ENCODE measurements around the gene MBNL2.
"Not testable (repeated sequence)": the region's sequence is repeated elsewhere in the genome, so short reads cannot be mapped to it uniquely, and the experiment has no call there.

MBNL2 gene

DNA sequence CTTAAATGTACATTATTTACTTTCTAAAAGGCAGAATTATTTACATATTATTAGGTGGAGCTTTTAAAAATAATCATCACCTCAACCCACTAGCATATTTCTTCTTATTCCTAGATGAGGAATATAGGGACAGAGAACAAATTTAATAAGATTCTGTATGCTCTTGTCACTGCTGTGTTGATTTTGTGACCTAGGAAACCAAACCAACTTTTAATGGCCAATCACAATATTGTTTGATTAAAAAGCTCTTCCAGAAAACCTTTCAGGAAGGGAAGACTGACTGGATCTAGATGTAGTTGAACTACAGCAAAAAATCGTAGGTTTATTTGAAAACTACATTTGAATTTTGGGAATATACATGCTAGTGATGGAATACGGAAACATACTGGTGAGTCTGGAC, 120.0 kb downstream of the MBNL2 start:
- Histone ChIP-seq H2AFZ (ENCODE audit: low read depth, low read length) (no peak overlapping the region), H3K27me3 (ENCODE audit: insufficient read depth, low read length) (no peaks in the 10 kb centered on the region), H3K4me1 (ENCODE audit: insufficient read depth, low read length) (peaks cover 11% of the 10 kb centered on the region), H3K9me3 (ENCODE audit: low read length) (no peaks in the 10 kb centered on the region), H3K36me3 (ENCODE audit: insufficient read depth, low read length) (peaks cover 18% of the 10 kb centered on the region), H3K4me3 (ENCODE audit: low read length) (no peak overlapping the region)

DNA sequence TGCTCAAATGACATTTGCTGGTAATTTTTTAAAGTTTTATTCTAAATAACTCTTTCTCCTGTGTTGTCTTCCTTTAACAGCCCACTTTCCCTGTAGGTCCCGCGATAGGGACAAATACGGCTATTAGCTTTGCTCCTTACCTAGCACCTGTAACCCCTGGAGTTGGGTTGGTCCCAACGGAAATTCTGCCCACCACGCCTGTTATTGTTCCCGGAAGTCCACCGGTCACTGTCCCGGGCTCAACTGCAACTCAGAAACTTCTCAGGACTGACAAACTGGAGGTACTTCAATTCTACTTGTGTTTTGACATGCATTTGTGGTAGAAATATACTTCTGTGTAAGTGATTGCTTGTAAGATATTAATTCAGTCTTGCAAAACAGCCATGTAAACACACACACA, 120.8 kb downstream of the MBNL2 start:
- Histone ChIP-seq H3K36me3 (ENCODE audit: insufficient read depth, low read length) (peaks cover 18% of the 10 kb centered on the region), H3K27me3 (ENCODE audit: insufficient read depth, low read length) (no peaks in the 10 kb centered on the region), H3K4me3 (ENCODE audit: low read length) (no peak overlapping the region), H3K9me3 (ENCODE audit: low read length) (no peaks in the 10 kb centered on the region), H2AFZ (ENCODE audit: low read depth, low read length) (no peak overlapping the region), H3K4me1 (ENCODE audit: insufficient read depth, low read length) (peaks cover 11% of the 10 kb centered on the region)

DNA sequence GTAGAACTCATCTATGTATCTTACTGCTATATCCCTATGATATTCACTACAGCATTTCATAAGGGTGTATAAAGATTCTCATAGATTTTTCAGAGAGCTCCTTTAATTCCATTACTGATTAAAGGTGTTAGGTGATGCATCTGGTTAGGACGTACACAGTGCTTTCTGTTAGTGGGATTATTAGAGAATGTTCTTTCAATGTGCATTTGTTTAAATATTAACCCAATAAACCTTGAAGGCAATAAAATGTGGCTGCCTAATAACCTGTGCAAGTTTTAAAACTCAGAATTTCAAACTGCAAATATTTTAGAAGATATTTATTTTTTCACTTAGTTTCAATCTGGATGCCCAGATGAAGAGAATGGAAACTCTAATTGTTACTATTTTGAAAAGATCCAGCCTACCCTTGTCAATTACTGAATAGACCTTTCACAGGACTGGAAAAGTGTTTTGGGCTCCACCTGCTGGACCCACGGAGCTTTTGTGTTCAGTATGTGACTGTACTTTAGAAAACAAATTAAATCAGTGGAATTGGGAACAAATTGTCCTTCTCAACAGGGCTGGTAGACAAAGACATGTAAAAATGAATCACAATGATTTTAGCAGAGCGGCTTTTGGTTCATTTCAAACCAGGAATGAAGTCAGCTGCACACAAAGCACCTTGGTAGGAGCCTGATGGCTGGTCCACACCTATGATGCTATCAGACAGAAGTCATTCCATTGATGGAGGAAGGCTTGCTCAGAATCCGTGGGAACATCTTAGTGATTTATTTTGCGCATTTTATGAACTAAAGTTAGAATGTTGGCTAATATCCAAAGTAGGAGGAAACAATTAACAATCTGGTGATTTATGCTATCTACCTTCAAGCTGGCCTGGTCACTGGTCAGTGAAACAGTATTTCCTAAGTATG, 122.4 kb downstream of the MBNL2 start:
- Histone ChIP-seq H3K9me3 (ENCODE audit: low read length) (no peaks in the 10 kb centered on the region), H3K4me1 (ENCODE audit: insufficient read depth, low read length) (peaks cover 7% of the 10 kb centered on the region), H3K27me3 (ENCODE audit: insufficient read depth, low read length) (no peaks in the 10 kb centered on the region), H2AFZ (ENCODE audit: low read depth, low read length) (no peak overlapping the region), H3K4me3 (ENCODE audit: low read length) (no peak overlapping the region), H3K36me3 (ENCODE audit: insufficient read depth, low read length) (peaks cover 24% of the 10 kb centered on the region)

DNA sequence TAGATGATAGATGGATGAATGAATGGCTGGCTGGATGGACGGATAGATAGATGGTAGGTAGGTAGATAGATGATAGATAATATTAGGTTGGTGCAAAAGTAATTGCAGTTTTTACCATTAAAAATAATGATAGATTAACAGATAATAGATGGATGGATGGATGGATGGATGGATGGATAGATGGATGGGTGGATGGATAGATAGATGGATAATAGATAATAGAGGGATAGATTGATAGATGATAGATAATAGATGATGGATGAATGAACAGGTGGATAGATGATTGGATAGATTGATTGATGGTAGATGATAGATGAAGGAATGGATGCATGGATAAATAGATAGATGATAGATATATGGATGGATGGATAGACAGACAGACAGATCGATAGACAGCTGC, 124.0 kb downstream of the MBNL2 start:
- Histone ChIP-seq H2AFZ (ENCODE audit: low read depth, low read length) (no peak overlapping the region), H3K4me1 (ENCODE audit: insufficient read depth, low read length) (peaks cover 7% of the 10 kb centered on the region), H3K27me3 (ENCODE audit: insufficient read depth, low read length) (no peaks in the 10 kb centered on the region), H3K4me3 (ENCODE audit: low read length) (no peak overlapping the region), H3K36me3 (ENCODE audit: insufficient read depth, low read length) (peaks cover 37% of the 10 kb centered on the region), H3K9me3 (ENCODE audit: low read length) (peaks cover 6% of the 10 kb centered on the region)

DNA sequence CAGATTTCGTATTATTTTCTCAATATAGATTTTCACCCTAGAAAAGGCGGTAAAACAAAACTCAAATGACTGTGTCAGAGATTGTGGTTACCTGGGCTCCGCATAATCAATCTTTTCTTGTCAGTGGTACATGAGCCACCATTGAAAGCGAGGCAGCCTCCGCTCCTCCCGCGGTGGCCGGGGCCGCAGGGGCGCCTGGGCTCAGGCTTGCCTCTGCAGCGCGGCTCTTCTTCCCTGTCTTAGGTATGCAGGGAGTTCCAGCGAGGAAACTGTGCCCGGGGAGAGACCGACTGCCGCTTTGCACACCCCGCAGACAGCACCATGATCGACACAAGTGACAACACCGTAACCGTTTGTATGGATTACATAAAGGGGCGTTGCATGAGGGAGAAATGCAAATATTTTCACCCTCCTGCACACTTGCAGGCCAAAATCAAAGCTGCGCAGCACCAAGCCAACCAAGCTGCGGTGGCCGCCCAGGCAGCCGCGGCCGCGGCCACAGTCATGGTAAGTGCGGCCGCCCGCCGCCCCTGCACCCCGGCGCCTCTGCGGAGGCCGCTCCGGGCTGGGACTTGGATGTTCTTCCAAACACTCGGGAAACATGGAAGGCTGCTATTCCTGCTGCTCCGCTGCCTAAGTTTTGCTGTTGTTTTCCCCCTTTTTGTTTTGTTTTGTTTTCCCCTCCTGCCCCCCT, 124.6 kb downstream of the MBNL2 start:
- H3K36me3 ChIP-seq (ENCODE audit: insufficient read depth, low read length), result peaks cover 37% of the 10 kb centered on the region
- no peak overlapping the region for H3K4me3 ChIP-seq (ENCODE audit: low read length)

DNA sequence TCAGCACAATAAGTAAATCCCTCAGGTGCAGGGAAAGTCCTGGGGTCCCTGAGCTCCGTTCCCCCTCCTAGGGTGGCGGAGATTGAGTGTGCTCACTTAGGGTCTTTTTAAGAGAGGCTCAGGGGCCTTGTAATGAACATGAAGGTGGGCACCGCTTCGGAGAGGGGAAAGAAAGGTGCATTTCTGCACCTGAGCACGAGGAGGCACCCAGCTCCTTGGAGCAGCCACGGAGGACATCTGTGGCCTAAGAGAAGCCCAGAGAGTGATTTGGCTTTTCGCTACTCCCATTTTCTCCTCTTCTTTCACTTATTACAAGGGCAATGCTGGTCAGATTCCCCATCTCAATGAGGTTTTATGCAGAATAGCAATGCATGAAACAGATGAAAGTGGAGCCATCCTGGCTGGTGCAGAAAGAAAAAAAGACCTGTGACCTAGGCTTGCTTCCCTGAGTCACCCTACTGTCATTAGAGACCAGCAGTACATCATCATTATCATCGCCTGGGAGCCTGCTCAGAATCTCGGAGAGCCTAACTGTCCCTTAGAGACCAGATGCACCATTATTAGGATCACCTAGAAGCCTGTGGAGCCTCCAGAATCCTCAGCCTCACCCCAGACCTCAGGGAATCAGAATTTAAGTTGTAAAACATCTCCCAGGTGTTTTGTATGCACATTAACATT, 125.3 kb downstream of the MBNL2 start:
- Histone ChIP-seq H3K36me3 (ENCODE audit: insufficient read depth, low read length) (peaks cover 41% of the 10 kb centered on the region), H3K4me3 (ENCODE audit: low read length) (no peak overlapping the region), H3K9me3 (ENCODE audit: low read length) (peaks cover 9% of the 10 kb centered on the region), H3K4me1 (ENCODE audit: insufficient read depth, low read length) (peaks cover 7% of the 10 kb centered on the region), H3K27me3 (ENCODE audit: insufficient read depth, low read length) (no peaks in the 10 kb centered on the region), H2AFZ (ENCODE audit: low read depth, low read length) (no peak overlapping the region)

More for the DNA sequence above, 124.6 kb downstream of the MBNL2 start:
- Histone ChIP-seq H3K9me3 (ENCODE audit: low read length) (peaks cover 9% of the 10 kb centered on the region), H3K27me3 (ENCODE audit: insufficient read depth, low read length) (no peaks in the 10 kb centered on the region), H3K4me1 (ENCODE audit: insufficient read depth, low read length) (peaks cover 7% of the 10 kb centered on the region), H2AFZ (ENCODE audit: low read depth, low read length) (no peak overlapping the region)

DNA sequence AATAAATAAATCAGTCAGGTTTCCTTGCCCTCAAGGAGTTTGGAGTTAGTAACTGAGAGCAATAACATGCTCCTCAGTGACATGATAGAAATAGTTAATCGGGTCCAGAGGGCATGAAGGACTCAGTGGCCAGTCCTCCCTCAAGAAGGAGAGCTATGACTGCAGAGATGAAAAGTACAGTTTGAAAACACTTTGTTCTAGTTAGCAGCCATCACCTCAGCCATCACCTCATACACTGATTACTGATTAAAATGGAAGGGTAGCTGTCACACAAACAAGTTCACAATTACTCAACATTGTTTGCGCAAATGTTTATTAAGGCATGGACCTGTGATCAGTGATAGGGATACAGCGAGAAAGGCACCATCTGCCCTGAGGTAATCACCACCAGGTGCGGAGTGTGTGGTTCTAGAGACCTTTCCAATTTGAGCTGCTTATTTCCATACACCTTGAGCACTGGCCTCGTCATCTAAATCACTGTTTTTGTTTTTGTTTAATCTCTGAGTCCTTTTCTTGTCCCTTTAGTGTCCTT, 126.5 kb downstream of the MBNL2 start:
- H3K4me3 ChIP-seq (ENCODE audit: low read length), result no peak overlapping the region
- H3K36me3 ChIP-seq (ENCODE audit: insufficient read depth, low read length), result peaks cover 39% of the 10 kb centered on the region
- peaks cover 7% of the 10 kb centered on the region for H3K4me1 ChIP-seq (ENCODE audit: insufficient read depth, low read length)
- peaks cover 9% of the 10 kb centered on the region for H3K9me3 ChIP-seq (ENCODE audit: low read length)
- no peak overlapping the region for H2AFZ ChIP-seq (ENCODE audit: low read depth, low read length)
- no peaks in the 10 kb centered on the region for H3K27me3 ChIP-seq (ENCODE audit: insufficient read depth, low read length)

DNA sequence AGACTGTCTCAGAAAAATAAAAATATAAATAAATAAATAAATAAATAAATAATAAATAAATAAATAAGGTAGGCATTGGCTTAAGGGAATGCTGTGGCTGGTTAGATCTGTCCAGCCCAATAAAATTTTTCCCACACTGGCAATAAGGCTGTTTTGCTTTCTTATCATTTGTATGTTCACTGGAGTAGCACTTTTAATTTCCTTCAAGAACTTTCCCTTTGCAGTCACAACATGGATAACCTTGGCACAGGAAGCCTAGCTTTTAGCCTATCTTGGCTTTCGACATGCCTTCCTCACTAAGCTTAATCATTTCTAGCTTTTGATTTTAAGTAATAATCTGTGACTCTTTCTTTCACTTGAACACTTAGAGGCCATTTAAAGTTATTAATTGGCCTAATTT, 129.9 kb downstream of the MBNL2 start:
- not testable (repeated sequence) for H3K27me3 ChIP-seq (ENCODE audit: insufficient read depth, low read length); H3K4me3 ChIP-seq (ENCODE audit: low read length); H3K4me1 ChIP-seq (ENCODE audit: insufficient read depth, low read length); H3K9me3 ChIP-seq (ENCODE audit: low read length); H2AFZ ChIP-seq (ENCODE audit: low read depth, low read length)
- H3K36me3 ChIP-seq (ENCODE audit: insufficient read depth, low read length), result peaks cover 36% of the 10 kb centered on the region

DNA sequence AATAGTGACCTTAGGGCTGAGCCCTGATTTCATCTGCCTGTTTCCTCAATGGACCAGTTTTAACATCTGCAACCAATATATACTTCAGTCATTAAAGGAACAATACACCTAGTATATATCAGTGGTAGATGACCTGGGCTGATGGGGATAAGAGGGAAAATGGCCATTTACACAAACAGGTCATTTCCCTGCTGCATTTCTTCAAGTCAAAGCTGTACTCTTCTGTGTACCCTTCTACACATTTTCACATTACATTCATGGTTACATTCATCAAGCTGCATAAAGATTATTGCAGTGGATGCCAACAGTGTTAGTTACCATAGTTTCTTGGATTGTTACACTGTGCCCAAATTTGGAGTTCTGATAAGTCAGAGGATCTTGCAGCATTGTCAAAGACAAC, 130.7 kb downstream of the MBNL2 start:
- Histone ChIP-seq H3K4me1 (ENCODE audit: insufficient read depth, low read length) (no peaks in the 10 kb centered on the region), H2AFZ (ENCODE audit: low read depth, low read length) (no peak overlapping the region), H3K9me3 (ENCODE audit: low read length) (peaks cover 9% of the 10 kb centered on the region), H3K36me3 (ENCODE audit: insufficient read depth, low read length) (peaks cover 41% of the 10 kb centered on the region), H3K27me3 (ENCODE audit: insufficient read depth, low read length) (no peaks in the 10 kb centered on the region), H3K4me3 (ENCODE audit: low read length) (no peak overlapping the region)

DNA sequence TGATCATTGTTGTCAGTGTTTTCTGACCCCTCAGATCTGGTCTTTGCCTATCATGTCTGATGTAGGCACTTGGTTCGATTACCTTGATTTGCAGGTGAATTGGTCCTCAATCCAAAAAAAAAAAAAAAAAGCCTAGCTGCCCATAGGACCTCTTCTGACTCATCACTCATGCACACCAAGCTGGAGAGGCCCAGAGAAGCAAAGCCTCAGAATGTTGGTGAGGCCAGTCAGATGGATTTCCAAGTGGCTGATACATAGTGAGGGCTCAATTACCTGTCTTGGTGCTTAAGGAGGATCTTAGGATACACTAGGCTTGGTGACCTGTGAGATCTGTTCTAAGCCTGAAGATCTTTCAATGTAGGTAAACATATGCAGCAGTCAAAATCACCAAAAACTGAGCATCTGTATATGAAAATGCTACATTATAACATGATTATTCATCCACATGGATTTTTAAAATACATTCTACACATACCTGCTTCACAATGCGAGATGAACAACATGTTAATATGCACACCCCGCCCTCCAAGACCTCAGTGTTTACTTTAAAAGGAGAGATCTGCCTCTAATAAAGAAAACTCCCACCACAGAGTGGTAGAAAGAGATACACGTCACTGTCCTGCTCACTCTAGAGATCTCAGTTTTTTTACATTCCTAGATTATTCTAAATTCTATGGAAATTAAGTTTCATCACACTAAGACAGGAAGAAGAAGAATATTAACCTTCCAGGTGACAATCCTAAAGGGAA, 132.0 kb downstream of the MBNL2 start:
- H3K36me3 ChIP-seq (ENCODE audit: insufficient read depth, low read length), result peaks cover 42% of the 10 kb centered on the region
- no peak overlapping the region for H2AFZ ChIP-seq (ENCODE audit: low read depth, low read length)
- H3K4me1 ChIP-seq (ENCODE audit: insufficient read depth, low read length), result no peaks in the 10 kb centered on the region
- peaks cover 9% of the 10 kb centered on the region for H3K9me3 ChIP-seq (ENCODE audit: low read length)
- no peaks in the 10 kb centered on the region for H3K27me3 ChIP-seq (ENCODE audit: insufficient read depth, low read length)
- no peak overlapping the region for H3K4me3 ChIP-seq (ENCODE audit: low read length)

DNA sequence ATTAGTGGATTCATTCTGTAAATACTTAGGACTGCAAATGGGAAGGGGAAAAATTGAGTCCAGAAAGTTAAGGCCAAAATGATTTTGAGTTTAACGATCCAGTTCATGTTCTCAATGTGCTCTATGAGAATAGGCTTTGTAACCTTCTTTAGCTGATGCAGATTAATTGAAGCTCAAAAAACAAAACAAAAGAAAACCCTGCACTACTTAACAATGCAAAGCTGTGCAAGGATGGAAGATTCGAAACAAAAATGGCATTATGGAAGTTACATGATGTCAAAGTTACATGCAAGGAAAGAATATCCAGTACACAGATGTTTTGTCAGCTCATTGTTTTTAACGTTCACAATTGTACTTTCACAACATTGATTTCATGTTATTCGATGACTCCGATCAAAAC, 132.7 kb downstream of the MBNL2 start:
- Histone ChIP-seq H3K9me3 (ENCODE audit: low read length) (peaks cover 7% of the 10 kb centered on the region), H3K4me3 (ENCODE audit: low read length) (no peak overlapping the region), H3K4me1 (ENCODE audit: insufficient read depth, low read length) (no peaks in the 10 kb centered on the region), H3K27me3 (ENCODE audit: insufficient read depth, low read length) (no peaks in the 10 kb centered on the region), H3K36me3 (ENCODE audit: insufficient read depth, low read length) (peaks cover 39% of the 10 kb centered on the region), H2AFZ (ENCODE audit: low read depth, low read length) (no peak overlapping the region)

DNA sequence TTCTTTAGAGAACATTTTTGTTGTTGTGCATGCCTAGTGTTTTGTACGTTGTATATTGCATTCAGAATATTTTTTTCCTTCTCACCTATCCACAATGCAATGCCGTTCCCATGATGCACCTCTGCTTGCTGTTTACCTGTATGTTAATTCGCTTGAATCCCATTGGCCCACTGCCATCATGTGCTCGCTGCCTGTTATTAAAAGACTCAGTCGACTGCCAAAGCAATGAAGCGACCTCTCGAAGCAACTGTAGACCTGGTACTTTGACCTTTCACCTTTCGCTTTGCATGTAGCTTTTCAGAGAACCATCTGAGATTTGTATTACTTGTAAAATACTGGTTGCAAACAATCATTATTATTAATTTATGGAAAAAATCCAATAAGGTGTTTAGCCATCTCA, 134.5 kb downstream of the MBNL2 start:
- Histone ChIP-seq H3K4me3 (ENCODE audit: low read length) (no peak overlapping the region), H3K36me3 (ENCODE audit: insufficient read depth, low read length) (peaks cover 37% of the 10 kb centered on the region), H2AFZ (ENCODE audit: low read depth, low read length) (no peak overlapping the region), H3K4me1 (ENCODE audit: insufficient read depth, low read length) (no peaks in the 10 kb centered on the region), H3K9me3 (ENCODE audit: low read length) (no peaks in the 10 kb centered on the region), H3K27me3 (ENCODE audit: insufficient read depth, low read length) (no peaks in the 10 kb centered on the region)

Data from neuron (in vitro differentiated cells).